CD4-positive, alpha-beta memory T cell (primary cell): ENCODE data around the gene BTG4. TPM values are rescaled to one million over a fixed set of nuclear protein-coding genes. Genes with fewer than 3 reads are reported as not detected.
A peak's percentile ranks its signal among the peaks of the same experiment; 100 is the strongest.

Experiments used
- CTCF ChIA-PET: fragments of 350-600 bp; sonication (Branson Sonifier 250); formaldehyde crosslinking; loops from one replicate; lab custom pipeline; 2021; ENCODE audit warnings: inconsistent platforms; ENCODE audit not compliant: partially characterized antibody; lab: Charles Lee
- POLR2A ChIA-PET: fragments of 350-600 bp; sonication (Branson Sonifier 250); formaldehyde crosslinking; loops from one replicate; lab custom pipeline; 2021; ENCODE audit not compliant: partially characterized antibody; lab: Charles Lee
- DNase-seq, 5 donors: peaks; one replicate each; pipeline versions ENCODE4 v3.0.0 to v3.0.0-alpha.2; 2020 to 2022; ENCODE audit warnings: mixed read lengths in 1 of 5
- H3K27ac ChIP-seq: one replicate; pipeline ENCODE4 v1.7.0; 2013; ENCODE audit warnings: low read depth, low read length
- H3K27me3 ChIP-seq: 2 replicates; pipeline ENCODE4 v1.7.0; 2013; ENCODE audit warnings: mild to moderate bottlenecking, low read length, moderate library complexity; ENCODE audit not compliant: insufficient read depth
- H3K36me3 ChIP-seq: 2 replicates; pipeline ENCODE4 v1.7.0; 2013; ENCODE audit warnings: mild to moderate bottlenecking, low read length, moderate library complexity; ENCODE audit not compliant: insufficient read depth
- H3K4me1 ChIP-seq: 2 replicates; pipeline ENCODE4 v1.7.0; 2013; ENCODE audit warnings: mild to moderate bottlenecking, low read length, moderate library complexity; ENCODE audit not compliant: insufficient read depth
- H3K4me3 ChIP-seq, 2 donors: one replicate each; pipeline ENCODE4 v1.7.0; 2013; ENCODE audit warnings: low read length in 2 of 2, mild to moderate bottlenecking in 1 of 2
- H3K9me3 ChIP-seq, 2 donors: one replicate each; pipeline ENCODE4 v1.7.0; 2013; ENCODE audit warnings: low read length in 2 of 2, control low read depth in 1 of 2; ENCODE audit not compliant: control insufficient read depth in 1 of 2
- H3K27ac Mint-ChIP-seq, 7 donors: one replicate each; pipeline ENCODE4 v1.8.0; 2020 to 2021; ENCODE audit warnings: mixed read lengths in 7 of 7, mild to moderate bottlenecking in 6 of 7, inconsistent platforms in 3 of 7, moderate library complexity in 3 of 7
- H3K27me3 Mint-ChIP-seq, 2 donors: one replicate each; pipeline ENCODE4 v1.8.0; 2020 to 2021; ENCODE audit warnings: mixed read lengths in 2 of 2
- H3K36me3 Mint-ChIP-seq, 2 donors: one replicate each; pipeline ENCODE4 v1.8.0; 2020 to 2021; ENCODE audit warnings: mixed read lengths in 2 of 2, inconsistent platforms in 1 of 2, mild to moderate bottlenecking in 1 of 2
- H3K4me1 Mint-ChIP-seq, 4 donors: one replicate each; pipeline ENCODE4 v1.8.0; 2020 to 2021; ENCODE audit warnings: mixed read lengths in 4 of 4, mild to moderate bottlenecking in 1 of 4
- H3K4me3 Mint-ChIP-seq, 8 donors: one replicate each; pipeline ENCODE4 v1.8.0; 2020 to 2021; ENCODE audit warnings: mixed read lengths in 8 of 8, mild to moderate bottlenecking in 7 of 8, moderate library complexity in 6 of 8, inconsistent platforms in 3 of 8
- H3K9me3 Mint-ChIP-seq, 8 donors: one replicate each; pipeline ENCODE4 v1.8.0; 2020 to 2021; ENCODE audit warnings: mixed read lengths in 8 of 8, mild to moderate bottlenecking in 5 of 8, inconsistent platforms in 3 of 8, moderate library complexity in 1 of 8
- intact Hi-C: fragments of 100-400 bp; cut with micrococcal nuclease; formaldehyde crosslinking; loops from one replicate; pipeline ENCODE4 v1.15.1; 2023
- polyA plus RNA-seq, 2 donors: library from polyadenylated mRNA; unstranded; fragments of 300-500 nt; fragmentation: Illumina TruSeq; gene quantifications; one replicate each; pipeline ENCODE4 v1.2.3, GENCODE V29; 2021
- total RNA-seq, 2 experiments: library from RNA; stranded (reverse); gene quantifications; one replicate each; pipeline ENCODE4 v1.2.3, GENCODE V29; 2021

Gene BTG4
- total and polyA plus RNA-seq, 4 experiments from 2014 or later = not detected

DNA sequence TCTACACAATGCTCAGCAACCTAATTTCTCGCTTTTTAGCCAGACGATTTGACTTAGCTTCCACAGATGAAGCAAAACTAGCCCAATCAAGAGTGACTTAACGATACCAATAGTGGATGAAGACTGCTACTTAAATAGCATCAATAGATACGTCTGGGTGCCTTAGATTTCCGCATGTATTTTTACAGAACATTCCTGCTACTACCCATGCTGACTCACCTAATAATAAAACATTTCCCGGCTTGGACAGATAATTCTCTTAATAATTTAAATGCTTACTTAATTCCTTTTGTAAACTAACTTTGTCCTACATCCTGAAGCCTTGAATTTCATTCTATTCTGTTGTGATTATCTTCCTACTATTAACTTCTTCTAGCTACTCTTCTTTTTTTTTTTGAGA is 23.1 kb upstream of the BTG4 start:
- intact Hi-C loops = no loop called here
- CTCF ChIA-PET = no interaction called here
- H3K4me3 ChIP-seq = no peak overlapping the region
- peaks cover 0 to 18% (median 5%) of the 10 kb centered on the region in 4 donors for H3K4me1 Mint-ChIP-seq
- no peak overlapping the region for H3K27ac Mint-ChIP-seq
- H3K27ac ChIP-seq = no peak overlapping the region
- H3K9me3 ChIP-seq = no peaks in the 10 kb centered on the region
- H3K9me3 Mint-ChIP-seq = peaks cover 0 to 3% (median 0%) of the 10 kb centered on the region in 8 donors
- H3K4me1 ChIP-seq = peaks cover 6% of the 10 kb centered on the region
- DNase-seq = no peak
- H3K4me3 Mint-ChIP-seq = no peak overlapping the region
- H3K36me3 Mint-ChIP-seq = no peaks in the 10 kb centered on the region
- POLR2A ChIA-PET = no interaction called here
- no peaks in the 10 kb centered on the region for H3K36me3 ChIP-seq
- peaks cover 15% of the 10 kb centered on the region for H3K27me3 ChIP-seq
- H3K27me3 Mint-ChIP-seq = peaks cover 31 to 59% of the 10 kb centered on the region in 2 donors

GRCh38 chr11:111532365-111532709 is 20.2 kb upstream of the BTG4 start:
- intact Hi-C loops = no loop called here
- Histone ChIP-seq H3K4me1 (peaks cover 5% of the 10 kb centered on the region), H3K4me3 (no peak overlapping the region), H3K36me3 (no peaks in the 10 kb centered on the region), H3K27ac (no peak overlapping the region), H3K9me3 (no peaks in the 10 kb centered on the region), H3K27me3 (peaks cover 10% of the 10 kb centered on the region)
- Mint-ChIP-seq H3K36me3 (no peaks in the 10 kb centered on the region), H3K9me3 (no peaks in the 10 kb centered on the region), H3K27me3 (peaks cover 12 to 36% of the 10 kb centered on the region in 2 donors), H3K4me3 (no peak overlapping the region), H3K4me1 (peaks cover 3 to 8% (median 6%) of the 10 kb centered on the region in 4 donors), H3K27ac (no peak overlapping the region)
- DNase-seq = no peak
- CTCF ChIA-PET = no interaction called here
- POLR2A ChIA-PET = no interaction called here

DNA sequence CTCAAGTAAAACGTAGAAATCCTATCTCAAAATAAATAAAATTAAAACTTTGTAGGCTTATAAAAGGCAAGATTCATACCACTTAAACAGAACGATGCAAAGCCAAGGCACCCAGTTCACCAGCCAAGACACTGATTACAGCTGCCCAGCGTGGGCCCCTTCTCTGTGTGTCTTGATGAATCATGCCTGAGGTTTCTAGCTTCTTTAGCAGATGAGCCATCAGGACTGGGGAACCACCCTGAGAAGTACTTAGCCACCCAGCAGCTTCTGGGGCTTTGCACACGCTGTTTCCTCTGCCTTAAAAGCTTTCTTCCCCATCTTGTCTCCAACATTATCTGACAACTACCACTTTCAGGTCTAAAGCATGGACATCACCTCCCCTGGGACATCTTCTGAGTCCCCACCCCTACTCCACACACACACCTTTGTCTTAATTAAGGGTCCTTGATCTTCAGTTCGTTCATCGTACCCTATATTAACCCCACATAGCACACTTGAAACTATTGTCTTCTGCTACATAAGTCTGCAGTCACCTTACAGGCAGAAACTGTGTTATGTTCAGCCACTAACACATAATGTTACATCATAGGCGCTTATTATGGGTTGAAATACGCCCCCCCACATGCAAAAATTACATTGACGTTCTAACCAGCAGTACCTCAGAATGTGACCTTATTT is 19.6 kb upstream of the BTG4 start:
- CTCF ChIA-PET = no interaction called here
- Histone ChIP-seq H3K27ac (no peak overlapping the region), H3K9me3 (no peaks in the 10 kb centered on the region), H3K4me3 (no peak overlapping the region), H3K4me1 (peaks cover 5% of the 10 kb centered on the region), H3K36me3 (no peaks in the 10 kb centered on the region), H3K27me3 (peaks cover 5% of the 10 kb centered on the region)
- Mint-ChIP-seq H3K4me3 (no peak overlapping the region), H3K27ac (no peak overlapping the region), H3K9me3 (no peaks in the 10 kb centered on the region), H3K27me3 (peaks cover 7 to 32% of the 10 kb centered on the region in 2 donors), H3K4me1 (peaks cover 3 to 8% (median 6%) of the 10 kb centered on the region in 4 donors), H3K36me3 (no peaks in the 10 kb centered on the region)
- POLR2A ChIA-PET = no interaction called here
- intact Hi-C loops = no loop called here
- no peak for DNase-seq

DNA sequence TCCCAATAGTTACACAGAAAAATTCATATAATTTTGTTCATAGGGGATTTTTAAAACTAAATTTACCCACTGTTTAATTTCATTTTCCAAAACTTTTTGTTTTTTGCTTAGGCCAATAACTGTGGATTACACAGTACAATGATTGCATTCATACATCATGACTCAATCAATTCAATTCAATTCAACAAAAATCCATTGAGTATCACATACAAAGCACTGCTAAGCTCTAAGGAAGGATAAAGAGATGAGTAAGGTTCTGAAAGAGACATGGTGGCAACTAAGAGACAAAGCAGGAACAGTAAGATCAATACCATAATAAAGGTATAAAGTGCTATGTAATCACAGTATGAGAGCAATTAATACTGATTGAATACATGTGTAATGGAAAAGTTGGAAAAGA is 18.9 kb upstream of the BTG4 start:
- no peaks in the 10 kb centered on the region for H3K36me3 Mint-ChIP-seq
- H3K27ac Mint-ChIP-seq = no peak overlapping the region
- ChIA-PET POLR2A (no interaction called here), CTCF (no interaction called here)
- H3K36me3 ChIP-seq = no peaks in the 10 kb centered on the region
- peaks cover 5 to 25% of the 10 kb centered on the region in 2 donors for H3K27me3 Mint-ChIP-seq
- no peak overlapping the region for H3K4me3 ChIP-seq
- H3K4me1 Mint-ChIP-seq = peaks cover 3 to 8% (median 6%) of the 10 kb centered on the region in 4 donors
- H3K27ac ChIP-seq = no peak overlapping the region
- H3K9me3 ChIP-seq = no peaks in the 10 kb centered on the region
- no peak for DNase-seq
- H3K27me3 ChIP-seq = peaks cover 2% of the 10 kb centered on the region
- no peak overlapping the region for H3K4me3 Mint-ChIP-seq
- peaks cover 5% of the 10 kb centered on the region for H3K4me1 ChIP-seq
- intact Hi-C loops = no loop called here
- H3K9me3 Mint-ChIP-seq = no peaks in the 10 kb centered on the region

- intact Hi-C loops = no loop called here
- ChIA-PET POLR2A (no interaction called here), CTCF (no interaction called here)
Observed at GRCh38 chr11:111530091-111530490, 17.9 kb upstream of the BTG4 start.

GRCh38 chr11:111528557-111528956 is 16.4 kb upstream of the BTG4 start:
- Histone ChIP-seq H3K27me3 (no peaks in the 10 kb centered on the region), H3K9me3 (no peaks in the 10 kb centered on the region), H3K27ac (no peak overlapping the region), H3K36me3 (no peaks in the 10 kb centered on the region), H3K4me1 (peaks cover 5% of the 10 kb centered on the region), H3K4me3 (no peak overlapping the region)
- no peak overlapping the region for H3K4me3 Mint-ChIP-seq
- H3K27me3 Mint-ChIP-seq = peaks cover 2 to 15% of the 10 kb centered on the region in 2 donors
- H3K9me3 Mint-ChIP-seq = no peaks in the 10 kb centered on the region
- intact Hi-C loops = no loop called here
- peaks cover 3 to 8% (median 6%) of the 10 kb centered on the region in 4 donors for H3K4me1 Mint-ChIP-seq
- peak overlapping the region in 2 of 7 donors; percentile 32 to 43 for H3K27ac Mint-ChIP-seq
- ChIA-PET POLR2A (no interaction called here), CTCF (no interaction called here)
- peak in 4 of 5 donors; percentile 33 to 54 (median 51) for DNase-seq
- H3K36me3 Mint-ChIP-seq = no peaks in the 10 kb centered on the region

More at GRCh38 chr11:111530091-111530490, 17.9 kb upstream of the BTG4 start:
- peaks cover 3 to 8% (median 6%) of the 10 kb centered on the region in 4 donors for H3K4me1 Mint-ChIP-seq
- peaks cover 2 to 22% of the 10 kb centered on the region in 2 donors for H3K27me3 Mint-ChIP-seq
- no peaks in the 10 kb centered on the region for H3K9me3 Mint-ChIP-seq
- Histone ChIP-seq H3K27me3 (peaks cover under 1% of the 10 kb centered on the region), H3K4me1 (peaks cover 5% of the 10 kb centered on the region), H3K27ac (no peak overlapping the region), H3K36me3 (no peaks in the 10 kb centered on the region), H3K9me3 (no peaks in the 10 kb centered on the region), H3K4me3 (no peak overlapping the region)
- no peak for DNase-seq
- H3K4me3 Mint-ChIP-seq = no peak overlapping the region
- no peaks in the 10 kb centered on the region for H3K36me3 Mint-ChIP-seq
- no peak overlapping the region for H3K27ac Mint-ChIP-seq

DNA sequence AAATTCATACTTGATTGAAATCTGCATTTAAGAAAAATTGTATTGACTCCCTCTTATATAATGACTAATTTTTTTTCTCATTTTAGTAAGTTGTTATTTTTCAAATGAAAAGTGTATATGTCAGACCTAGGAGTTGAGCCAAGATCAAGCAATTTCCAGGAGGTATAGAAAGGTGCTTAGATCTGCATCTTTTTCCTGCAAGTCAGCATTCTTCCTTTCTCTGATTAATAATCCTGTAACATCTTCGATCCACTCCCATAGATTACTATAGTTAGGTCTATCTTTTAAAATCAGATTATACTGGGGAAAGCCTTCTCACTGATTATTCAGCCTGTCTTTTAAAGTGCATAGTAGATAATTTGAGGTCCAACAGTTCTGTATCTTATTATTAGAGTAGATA is 15.1 kb upstream of the BTG4 start:
- Histone ChIP-seq H3K4me1 (peaks cover 5% of the 10 kb centered on the region), H3K36me3 (no peaks in the 10 kb centered on the region), H3K4me3 (no peak overlapping the region), H3K9me3 (no peaks in the 10 kb centered on the region), H3K27ac (no peak overlapping the region), H3K27me3 (no peaks in the 10 kb centered on the region)
- CTCF ChIA-PET = no interaction called here
- peaks cover 8 to 14% of the 10 kb centered on the region in 2 donors for H3K27me3 Mint-ChIP-seq
- POLR2A ChIA-PET = no interaction called here
- H3K4me3 Mint-ChIP-seq = no peak overlapping the region
- no peaks in the 10 kb centered on the region for H3K9me3 Mint-ChIP-seq
- intact Hi-C loops = no loop called here
- H3K36me3 Mint-ChIP-seq = no peaks in the 10 kb centered on the region
- H3K27ac Mint-ChIP-seq = no peak overlapping the region
- peaks cover 3 to 8% (median 6%) of the 10 kb centered on the region in 4 donors for H3K4me1 Mint-ChIP-seq
- no peak for DNase-seq
